Globus pallidus (tissue), 1 donor: ENCODE data around the gene CPOX.

Source experiments
- DNase-seq: peaks from one replicate; pipeline ENCODE4 v3.0.0-alpha.2; 2015; ENCODE audit warnings: low spot score

The CPOX gene

GRCh38 chr3:98596087-98596486 is 2.7 kb upstream of the CPOX start:
- no peak for DNase-seq

- DNase-seq = no peak
These were observed 1.4 kb upstream of the CPOX start for GRCh38 chr3:98594628-98595324.

- no peak for DNase-seq
These were observed 971 bp downstream of the CPOX start for GRCh38 chr3:98592345-98592935.

- no peak for DNase-seq
These were observed 3.9 kb downstream of the CPOX start for GRCh38 chr3:98589331-98590036.

GRCh38 chr3:98588065-98588464 is 5.3 kb downstream of the CPOX start:
- DNase-seq = no peak

- DNase-seq = no peak
These were observed 5.8 kb downstream of the CPOX start for GRCh38 chr3:98587654-98588053.

GRCh38 chr3:98584547-98584946 is 8.9 kb downstream of the CPOX start:
- no peak for DNase-seq

GRCh38 chr3:98583766-98584165 is 9.6 kb downstream of the CPOX start:
- no peak for DNase-seq

GRCh38 chr3:98582042-98582441 is 11.4 kb downstream of the CPOX start:
- DNase-seq = no peak

GRCh38 chr3:98581474-98581873 is 11.9 kb downstream of the CPOX start:
- DNase-seq = peak; percentile 84

- no peak for DNase-seq
These were observed 12.7 kb downstream of the CPOX start for GRCh38 chr3:98580401-98581386.

- no peak for DNase-seq
These were observed 16.1 kb downstream of the CPOX start for GRCh38 chr3:98577178-98577895.

GRCh38 chr3:98574132-98574531 is 19.3 kb downstream of the CPOX start:
- DNase-seq = no peak

GRCh38 chr3:98573181-98573728 is 20.2 kb downstream of the CPOX start:
- no peak for DNase-seq

- no peak for DNase-seq
These were observed 25.0 kb downstream of the CPOX start for GRCh38 chr3:98568402-98568801.

- no peak for DNase-seq
These were observed 25.6 kb downstream of the CPOX start for GRCh38 chr3:98567666-98568270.

- no peak for DNase-seq
These were observed 27.6 kb downstream of the CPOX start for GRCh38 chr3:98565843-98566242.

- DNase-seq = no peak
These were observed 28.2 kb downstream of the CPOX start for GRCh38 chr3:98565237-98565643.

- no peak for DNase-seq
These were observed 29.0 kb downstream of the CPOX start for GRCh38 chr3:98564282-98565005.

GRCh38 chr3:98563661-98564281 is 29.6 kb downstream of the CPOX start:
- no peak for DNase-seq
